Measurements from ENCODE around the gene DMBX1. TPM values are rescaled to one million over a fixed set of nuclear protein-coding genes. Genes with fewer than 3 reads are reported as not detected.

Gene DMBX1
- total RNA-seq, 1 donor from 2014 or later: not detected

DNA sequence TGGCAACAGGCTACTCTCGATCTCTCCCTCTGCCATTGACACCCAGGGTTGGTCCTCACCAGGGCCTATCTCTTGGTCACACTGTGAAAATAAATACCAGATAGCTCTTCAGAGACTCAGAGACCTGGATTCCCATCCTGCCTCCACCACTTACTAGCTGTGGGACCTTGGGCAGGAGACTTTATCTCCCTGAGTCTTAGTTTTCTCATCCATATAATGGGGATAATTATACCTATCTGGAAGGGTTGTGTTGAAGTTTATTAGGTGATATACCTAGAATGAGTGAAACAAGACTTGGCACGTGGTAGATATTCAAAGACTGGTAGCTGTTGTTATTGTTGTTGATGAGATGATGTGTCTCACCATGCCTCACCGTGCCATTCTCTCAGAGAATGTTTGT lies 7.4 kb downstream of the DMBX1 start:
- no peak for DNase-seq (ENCODE audit: low spot score)
- ATAC-seq: no peak

GRCh38 chr1:46497665-46498064 lies 8.0 kb downstream of the DMBX1 start:
- no peak for DNase-seq (ENCODE audit: low spot score)
- ATAC-seq: no peak

GRCh38 chr1:46501528-46501927 lies 11.9 kb downstream of the DMBX1 start:
- ATAC-seq (no peak), DNase-seq (ENCODE audit: low spot score) (no peak)

DNA sequence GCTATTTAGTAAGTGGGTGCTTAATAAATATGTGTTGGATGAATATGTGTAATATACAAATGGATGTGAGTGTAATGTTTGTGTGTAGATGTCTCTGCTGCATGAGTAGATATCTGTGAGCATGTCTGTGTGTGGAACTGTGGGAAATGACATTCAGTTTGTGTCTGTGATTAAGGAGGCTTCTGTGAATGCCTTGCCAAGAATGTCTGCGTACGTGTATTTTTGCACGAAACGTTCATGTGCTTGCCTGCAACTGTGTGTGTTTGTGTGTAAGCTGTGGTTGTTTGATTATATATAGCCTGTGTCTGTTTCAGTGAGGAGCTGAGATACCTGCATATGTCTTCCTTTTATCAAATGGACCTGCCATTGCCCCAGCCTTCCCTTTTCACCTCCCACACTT lies 13.8 kb downstream of the DMBX1 start:
- DNase-seq (ENCODE audit: low spot score): no peak
- ATAC-seq: no peak

- DNase-seq (ENCODE audit: low spot score) (no peak), ATAC-seq (no peak)
Measured at GRCh38 chr1:46506470-46507219, 17.0 kb downstream of the DMBX1 start.

- ATAC-seq: no peak
- DNase-seq (ENCODE audit: low spot score): no peak
Measured at GRCh38 chr1:46508757-46509156, 19.1 kb downstream of the DMBX1 start.

GRCh38 chr1:46510341-46510997 lies 20.8 kb downstream of the DMBX1 start:
- no peak for DNase-seq (ENCODE audit: low spot score)
- no peak for ATAC-seq

DNA sequence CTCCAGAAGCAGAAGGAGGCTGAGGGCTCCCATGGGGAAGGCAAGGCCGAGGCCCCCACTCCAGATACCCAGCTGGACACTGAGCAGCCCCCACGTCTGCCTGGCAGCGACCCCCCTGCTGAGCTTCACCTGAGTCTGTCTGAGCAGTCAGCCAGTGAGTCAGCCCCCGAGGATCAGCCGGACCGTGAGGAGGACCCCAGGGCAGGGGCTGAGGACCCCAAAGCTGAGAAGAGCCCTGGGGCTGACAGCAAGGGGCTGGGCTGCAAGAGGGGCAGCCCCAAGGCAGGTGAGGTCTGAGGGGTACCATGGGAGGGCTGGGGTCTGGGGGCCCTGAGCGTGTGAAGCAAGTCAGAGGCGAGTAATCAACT lies 21.3 kb downstream of the DMBX1 start:
- no peak for ATAC-seq

DNA sequence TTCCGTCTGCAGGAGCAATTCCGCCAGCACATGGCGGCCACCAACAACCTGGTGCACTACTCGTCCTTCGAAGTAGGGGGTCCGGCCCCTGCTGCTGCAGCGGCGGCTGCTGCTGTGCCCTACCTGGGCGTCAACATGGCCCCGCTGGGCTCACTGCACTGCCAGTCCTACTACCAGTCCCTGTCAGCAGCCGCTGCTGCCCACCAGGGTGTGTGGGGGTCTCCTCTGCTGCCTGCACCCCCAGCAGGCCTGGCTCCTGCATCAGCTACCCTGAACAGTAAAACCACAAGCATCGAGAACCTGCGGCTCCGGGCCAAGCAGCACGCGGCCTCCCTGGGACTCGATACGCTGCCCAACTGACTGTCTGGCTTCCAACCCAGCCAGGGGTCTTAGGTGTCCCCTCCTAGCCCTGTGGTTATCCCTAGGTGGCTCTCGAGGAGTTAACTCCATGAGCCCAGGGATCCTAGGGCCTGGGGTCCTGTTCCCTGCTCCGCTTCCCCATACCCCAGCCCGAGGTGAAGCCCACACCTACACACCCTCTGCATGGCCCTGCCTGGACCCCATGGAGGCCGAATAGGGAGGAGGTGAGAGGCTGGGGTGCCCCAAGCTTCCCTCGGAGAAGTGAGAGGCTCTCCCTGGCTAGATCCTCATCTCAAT lies 22.6 kb downstream of the DMBX1 start:
- no peak for ATAC-seq

More for the DNA sequence above, 21.3 kb downstream of the DMBX1 start:
- DNase-seq (ENCODE audit: low spot score): no peak

GRCh38 chr1:46512792-46513190 lies 23.2 kb downstream of the DMBX1 start:
- no peak for DNase-seq (ENCODE audit: low spot score)

More for the DNA sequence above, 22.6 kb downstream of the DMBX1 start:
- DNase-seq (ENCODE audit: low spot score): no peak

DNA sequence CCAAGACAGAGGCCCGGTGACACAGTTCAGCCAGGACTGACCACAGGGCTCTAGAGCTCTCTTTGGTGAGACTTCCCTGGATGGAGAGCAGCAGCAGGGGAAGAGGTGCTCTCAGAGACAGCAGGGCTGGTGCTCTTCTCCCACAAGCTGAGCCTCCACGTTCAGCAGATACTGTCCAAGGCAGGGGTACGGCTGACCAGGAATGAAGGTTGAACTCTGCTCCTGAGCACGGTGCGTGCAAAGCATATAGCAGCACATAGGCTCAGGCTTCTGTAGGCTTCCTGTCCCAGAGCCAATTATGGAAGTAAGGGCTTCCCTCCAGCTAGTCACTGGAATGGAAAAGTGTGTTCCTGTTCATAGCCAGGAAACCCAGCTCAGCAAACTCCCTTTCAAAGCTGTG lies 23.9 kb downstream of the DMBX1 start:
- ATAC-seq (no peak), DNase-seq (ENCODE audit: low spot score) (no peak)

More at GRCh38 chr1:46512792-46513190, 23.2 kb downstream of the DMBX1 start:
- ATAC-seq: no peak

DNA sequence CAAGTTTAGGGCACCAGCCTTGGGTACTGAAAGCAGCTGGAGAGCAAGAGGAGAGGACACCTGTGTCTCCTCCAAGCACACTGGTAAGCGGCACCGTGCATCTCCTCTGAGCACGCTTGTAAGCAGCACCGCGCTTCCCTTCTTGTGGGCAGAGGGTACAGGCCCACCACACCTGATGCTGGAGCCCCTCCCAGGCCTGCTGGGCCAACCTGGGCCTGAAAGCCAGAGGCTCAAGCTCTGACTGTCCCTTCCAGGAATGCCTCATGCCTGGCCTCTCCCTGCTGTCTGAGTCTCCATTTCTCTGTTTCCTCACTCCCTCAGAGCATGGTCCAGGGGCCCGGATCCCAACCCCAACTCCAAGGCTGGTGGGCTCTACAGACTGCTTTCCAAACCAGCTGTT lies 25.9 kb downstream of the DMBX1 start:
- DNase-seq (ENCODE audit: low spot score) (no peak), ATAC-seq (no peak)

DNA sequence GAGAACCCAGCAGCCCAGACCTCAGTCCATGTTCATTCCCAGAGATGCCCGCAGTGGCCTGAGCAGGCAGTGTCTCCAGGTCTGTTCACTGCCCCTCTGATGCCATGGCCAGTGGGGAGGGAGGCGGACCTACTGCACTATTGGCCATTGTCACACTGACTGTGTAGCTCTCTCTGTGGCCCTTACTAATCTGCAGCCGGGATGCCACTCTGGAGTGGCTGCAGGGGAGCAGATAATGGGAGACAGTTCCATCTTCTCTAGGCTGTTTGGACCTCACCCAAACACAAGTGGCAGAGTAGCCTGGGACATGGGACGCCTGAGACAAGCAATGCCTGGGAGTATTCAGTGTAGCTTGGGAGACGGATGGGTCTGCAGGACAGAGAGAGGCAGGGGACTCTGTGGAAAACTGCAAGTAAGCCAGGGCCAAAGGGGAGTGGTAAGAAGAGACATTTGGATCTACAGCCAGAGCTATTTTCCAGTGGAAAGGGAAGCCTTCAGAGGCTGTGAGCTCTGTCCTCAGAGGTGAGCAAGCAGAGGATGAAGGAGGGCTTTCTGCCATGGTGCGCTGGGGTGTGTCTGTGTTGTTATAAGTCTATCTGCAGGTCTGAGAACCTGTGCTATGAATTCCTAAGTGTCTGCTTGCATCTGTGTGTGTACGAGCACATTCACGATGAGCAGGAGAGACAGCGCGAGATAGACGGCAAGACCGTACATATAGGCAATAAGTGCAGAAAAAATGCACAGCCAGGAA lies 26.7 kb downstream of the DMBX1 start:
- ATAC-seq: no peak
- no peak for DNase-seq (ENCODE audit: low spot score)

GRCh38 chr1:46517010-46517600 lies 27.5 kb downstream of the DMBX1 start:
- peak; percentile 61 for ATAC-seq
- DNase-seq (ENCODE audit: low spot score): no peak

DNA sequence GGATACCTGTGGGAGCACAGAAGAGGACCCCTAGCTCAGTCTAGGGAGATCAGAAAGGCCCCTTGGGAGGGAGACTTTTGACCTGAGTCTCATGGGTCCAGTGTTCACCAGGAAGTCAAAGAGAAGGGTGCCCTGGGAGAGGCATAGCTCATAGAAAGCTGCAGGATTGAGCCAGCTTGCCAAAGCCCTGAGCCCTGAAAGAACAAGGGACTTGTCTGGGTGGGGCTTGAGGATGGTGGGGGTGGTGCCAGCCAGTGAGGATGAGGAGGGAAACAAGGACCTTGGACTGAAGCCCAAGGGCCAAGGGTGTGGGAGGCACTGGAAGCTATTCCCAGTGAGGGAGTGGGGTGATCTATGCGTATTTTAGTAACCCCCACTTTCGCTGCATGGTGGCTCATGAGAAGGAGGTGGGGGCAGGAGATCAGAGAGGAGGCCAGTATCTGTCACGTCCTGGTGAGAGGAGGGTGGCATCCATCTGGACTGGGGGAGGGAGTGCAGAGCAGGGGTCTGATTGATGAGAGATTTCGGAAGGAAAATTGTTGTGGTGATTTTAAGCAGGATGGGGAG lies 28.4 kb downstream of the DMBX1 start:
- DNase-seq (ENCODE audit: low spot score) (no peak), ATAC-seq (no peak)

GRCh38 chr1:46519209-46519608 lies 29.6 kb downstream of the DMBX1 start:
- ATAC-seq (no peak), DNase-seq (ENCODE audit: low spot score) (no peak)

DNA sequence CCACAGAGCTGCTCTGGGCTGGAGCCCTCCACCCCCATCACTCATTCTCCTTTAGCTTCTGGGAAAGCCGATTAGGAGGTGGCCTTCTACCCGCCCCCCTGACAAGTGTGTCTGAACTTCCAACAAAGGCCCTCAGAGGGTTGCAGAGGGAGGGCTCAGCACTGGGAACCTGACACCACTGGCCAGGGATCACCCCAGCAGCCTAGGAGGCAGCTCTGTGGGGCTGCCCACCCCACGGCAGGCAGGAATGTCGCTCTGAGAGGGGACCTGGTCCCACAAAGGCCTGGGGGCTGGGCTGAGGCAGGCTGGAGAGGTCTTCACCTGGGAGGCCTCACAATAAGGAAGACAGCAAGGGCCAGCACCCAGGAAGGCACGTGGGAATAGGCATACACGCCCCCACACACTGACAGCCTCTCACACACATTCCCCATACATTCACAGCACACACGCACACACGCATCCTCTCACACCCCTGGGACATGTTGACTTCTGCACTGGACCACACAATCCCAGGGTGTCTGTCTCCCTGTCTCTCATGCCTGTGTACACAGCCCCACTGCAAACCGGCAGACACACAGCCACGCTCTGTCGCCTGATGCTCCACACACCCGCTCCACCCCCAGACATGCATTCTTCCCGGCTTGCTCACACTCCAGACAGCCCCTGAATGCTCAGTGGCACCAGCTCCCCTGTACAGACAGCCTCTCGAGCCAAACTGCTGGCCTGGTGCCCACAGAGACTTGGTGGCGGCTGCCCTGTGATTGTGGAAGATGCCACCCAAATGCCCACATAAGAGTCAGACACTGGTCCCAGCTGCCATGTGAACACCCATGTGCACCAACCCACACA lies 30.7 kb downstream of the DMBX1 start:
- ATAC-seq (no peak), DNase-seq (ENCODE audit: low spot score) (no peak)

DNA sequence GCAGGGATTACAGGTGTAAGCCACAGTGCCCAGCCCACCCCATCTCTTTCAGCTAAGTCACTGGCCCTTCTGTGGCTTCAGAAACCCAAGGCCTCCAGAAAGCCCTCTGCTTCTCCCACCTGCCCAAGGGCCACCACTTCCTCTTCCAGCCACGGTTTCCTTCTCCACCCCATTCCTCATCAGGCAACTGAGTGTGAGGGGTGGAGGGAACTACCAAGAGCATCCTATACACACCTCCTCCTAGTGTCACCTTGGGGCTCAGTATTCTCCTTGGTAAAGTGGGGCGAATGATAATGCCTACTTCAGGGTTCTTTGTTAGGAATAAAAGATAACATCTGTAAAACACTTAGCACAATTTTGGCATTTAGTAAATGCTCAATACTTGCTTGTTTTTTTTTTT lies 31.8 kb downstream of the DMBX1 start:
- no peak for ATAC-seq
- DNase-seq (ENCODE audit: low spot score): no peak

GRCh38 chr1:46522184-46522968 lies 32.7 kb downstream of the DMBX1 start:
- ATAC-seq (peak; percentile 64), DNase-seq (ENCODE audit: low spot score) (no peak)

All from left lobe of liver (tissue), 2 donors.